AG09309 (cell line): ENCODE data around the gene EIPR1.

Experiments
- DNase-seq: peaks from one replicate; pipeline ENCODE4 v3.0.0-alpha.2; 2010; ENCODE audit warnings: low read depth
- H3K4me3 ChIP-seq: 2 replicates; pipeline ENCODE4 v1.5.1; 2011; ENCODE audit warnings: mild to moderate bottlenecking, low read depth, low read length, moderate library complexity; ENCODE audit not compliant: control insufficient read depth
- CTCF ChIP-seq: IDR thresholded peaks from 2 replicates; pipeline ENCODE4 v1.5.1; 2011; ENCODE audit warnings: mild to moderate bottlenecking, low read depth, low read length, inconsistent platforms; ENCODE audit not compliant: insufficient read depth, control insufficient read depth; ENCODE audit errors: missing control alignments

EIPR1 gene

GRCh38 chr2:3154700-3155099 is 222.9 kb downstream of the EIPR1 start:
- no peak for DNase-seq
- H3K4me3 ChIP-seq, result no peak overlapping the region
- TF ChIP-seq CTCF, result no peak

- DNase-seq, result no peak
- no peak overlapping the region for H3K4me3 ChIP-seq
- no peak for TF ChIP-seq CTCF
These were observed 223.5 kb downstream of the EIPR1 start for GRCh38 chr2:3154146-3154545.

GRCh38 chr2:3151153-3151918 is 226.3 kb downstream of the EIPR1 start:
- no peak for DNase-seq
- TF ChIP-seq CTCF, result no peak
- H3K4me3 ChIP-seq, result no peak overlapping the region

DNA sequence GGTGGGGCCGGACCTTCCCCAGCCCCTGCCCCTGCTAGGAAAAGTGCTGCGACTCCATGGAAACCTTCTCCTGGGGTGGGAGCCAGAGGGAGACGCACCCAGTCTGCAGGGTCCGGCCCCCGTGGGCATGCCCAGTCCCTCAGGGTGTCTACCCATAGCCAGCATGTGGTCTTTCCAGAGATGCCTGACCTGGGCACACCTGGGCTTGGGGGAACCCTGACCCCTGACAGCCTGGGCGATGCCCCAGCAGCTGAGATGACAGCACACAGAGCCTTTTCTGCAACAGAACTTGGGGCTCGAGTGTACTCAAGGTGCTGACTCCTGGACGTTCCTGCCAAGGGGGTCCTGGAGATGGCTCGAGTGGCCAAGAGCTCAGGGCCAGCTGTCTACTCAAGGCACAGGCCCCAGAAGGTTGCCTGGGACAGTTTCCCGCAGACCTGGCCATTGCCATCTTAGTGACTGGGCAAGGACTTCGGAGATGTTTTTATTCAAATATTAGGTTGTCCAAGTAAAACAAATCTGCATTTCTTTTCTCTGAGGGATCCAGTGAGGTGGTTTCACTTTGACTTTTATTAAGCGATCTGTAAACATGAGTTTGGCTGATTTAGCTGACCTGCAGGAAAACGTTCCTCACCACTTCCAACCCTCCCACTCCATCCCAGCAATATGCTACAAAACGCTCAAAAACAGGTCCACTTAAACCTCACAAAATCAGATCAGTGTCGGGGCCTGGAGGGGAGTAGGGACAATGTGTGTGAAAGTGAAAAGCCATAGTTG is 228.0 kb downstream of the EIPR1 start:
- H3K4me3 ChIP-seq, result no peak overlapping the region
- TF ChIP-seq CTCF, result no peak
- DNase-seq, result no peak

GRCh38 chr2:3148716-3149115 is 228.9 kb downstream of the EIPR1 start:
- no peak for TF ChIP-seq CTCF
- no peak overlapping the region for H3K4me3 ChIP-seq
- no peak for DNase-seq

DNA sequence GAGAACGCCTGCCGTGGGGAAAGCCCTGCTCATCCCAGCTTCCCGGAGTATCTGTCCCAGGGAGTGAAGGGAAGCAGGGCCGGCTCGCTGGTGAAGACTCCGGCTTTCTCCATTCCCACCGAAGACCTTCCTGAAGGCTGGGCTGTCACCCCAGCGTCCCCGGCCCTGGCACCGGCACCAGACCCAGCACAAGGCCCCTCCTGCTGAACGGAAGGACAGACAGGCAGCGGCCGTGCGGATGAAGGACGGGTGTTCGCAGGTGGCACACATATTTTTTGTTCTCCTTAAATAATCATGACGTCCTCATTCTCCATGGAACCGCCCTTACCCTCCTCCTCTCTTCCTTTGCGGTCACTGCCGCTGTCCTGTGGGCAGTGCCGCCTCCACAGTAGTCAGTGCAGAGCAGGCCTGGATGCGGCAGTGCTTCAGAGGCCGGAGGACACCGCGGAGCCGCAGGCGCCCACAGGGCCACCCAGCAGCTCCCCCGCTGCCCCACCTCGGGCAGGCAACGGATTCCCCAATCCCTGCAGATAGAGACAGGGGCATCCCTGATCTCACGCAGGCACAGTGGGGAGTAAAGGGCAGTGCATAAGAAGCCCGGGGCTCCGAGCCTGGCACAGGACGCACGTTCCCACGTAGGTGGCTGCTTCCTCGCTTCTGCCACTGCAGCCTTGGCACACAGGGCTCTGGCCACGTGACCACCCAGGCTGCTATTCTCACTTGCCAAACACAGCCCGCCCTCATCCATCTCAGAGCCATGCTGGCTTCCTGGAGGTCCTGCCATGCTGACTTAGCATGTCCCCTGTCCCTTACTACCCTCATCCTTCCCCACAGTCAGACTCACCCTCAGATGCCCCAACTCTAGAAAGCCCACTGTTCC is 229.7 kb downstream of the EIPR1 start:
- no peak for TF ChIP-seq CTCF
- no peak overlapping the region for H3K4me3 ChIP-seq
- no peak for DNase-seq
